Neural cell (in vitro differentiated cells): Measurements from ENCODE around the gene DNAJB9. TPM values are rescaled to one million over a fixed set of nuclear protein-coding genes. Genes with fewer than 3 reads are reported as not detected.

Experiments
- H2AFZ ChIP-seq: fragments of 200-600, 300-800 bp; sonication (generic), shearing (Covaris generic); 2 replicates; pipeline ENCODE4 v1.6.0; 2014; ENCODE audit warnings: low read depth, mild to moderate bottlenecking, antibody characterized with exemption, low read length, moderate library complexity
- H3F3A ChIP-seq: fragments of 200-600 bp; shearing (Covaris generic); 2 replicates; pipeline ENCODE4 v1.6.1; 2016; ENCODE audit warnings: mild to moderate bottlenecking, moderate library complexity, mixed read lengths, antibody characterized with exemption, low read length; ENCODE audit not compliant: insufficient read depth, poor library complexity, severe bottlenecking
- H3K27ac ChIP-seq: fragments of 200-600, 300-800 bp; sonication (generic), shearing (Covaris generic); 2 replicates; pipeline ENCODE4 v1.5.1; 2014; ENCODE audit warnings: mild to moderate bottlenecking, low read length, moderate library complexity
- H3K27me3 ChIP-seq: fragments of 300-800, 200-600 bp; sonication (generic), shearing (Covaris generic); 2 replicates; pipeline ENCODE4 v1.6.0; 2014; ENCODE audit warnings: mild to moderate bottlenecking, low read depth, low read length, moderate library complexity; ENCODE audit not compliant: insufficient read depth
- H3K36me3 ChIP-seq: fragments of 300-800, 200-600 bp; sonication (generic), shearing (Covaris generic); 2 replicates; pipeline ENCODE4 v1.5.1; 2014; ENCODE audit warnings: mild to moderate bottlenecking, antibody characterized with exemption, low read length, moderate library complexity; ENCODE audit not compliant: insufficient read depth
- H3K4me2 ChIP-seq: fragments of 300-800, 200-600 bp; sonication (generic), shearing (Covaris generic); 2 replicates; pipeline ENCODE4 v1.6.0; 2014; ENCODE audit warnings: mild to moderate bottlenecking, low read length
- H3K4me3 ChIP-seq: fragments of 300-800, 200-600 bp; sonication (generic), shearing (Covaris generic); 2 replicates; pipeline ENCODE4 v1.5.1; 2014; ENCODE audit warnings: mild to moderate bottlenecking, low read length, moderate library complexity
- H3K79me2 ChIP-seq: fragments of 200-600 bp; shearing (Covaris generic); replicated peaks from 2 replicates; pipeline ENCODE4 v1.6.0; 2014; ENCODE audit warnings: mild to moderate bottlenecking, low read length, moderate library complexity; ENCODE audit not compliant: insufficient read depth
- H3K9ac ChIP-seq: fragments of 300-800, 200-600 bp; sonication (generic), shearing (Covaris generic); 2 replicates; pipeline ENCODE4 v1.6.1; 2016; ENCODE audit warnings: mild to moderate bottlenecking, low read length, mixed read lengths
- H3K9me2 ChIP-seq: fragments of 200-600 bp; shearing (Covaris generic); 2 replicates; pipeline ENCODE4 v1.6.1; 2016; ENCODE audit warnings: mild to moderate bottlenecking, low read length, mixed read lengths; ENCODE audit not compliant: insufficient read depth
- H3K9me3 ChIP-seq: fragments of 200-600, 300-800 bp; sonication (generic), shearing (Covaris generic); 2 replicates; pipeline ENCODE4 v1.6.1; 2016; ENCODE audit warnings: mild to moderate bottlenecking, mixed run types, low read length, moderate library complexity, mixed read lengths
- H4K20me1 ChIP-seq: fragments of 200-600 bp; shearing (Covaris generic); 2 replicates; pipeline ENCODE4 v1.6.1; 2016; ENCODE audit warnings: mild to moderate bottlenecking, mixed run types; ENCODE audit not compliant: insufficient read depth
- EP300 ChIP-seq: fragments of 450-650 bp; conservative IDR thresholded peaks from 2 replicates; pipeline ENCODE4 v1.6.1; 2014; ENCODE audit warnings: antibody characterized with exemption, mild to moderate bottlenecking, moderate library complexity; ENCODE audit not compliant: poor library complexity, severe bottlenecking
- EZH2 ChIP-seq: fragments of 200-600, 300-800 bp; shearing (Covaris generic), sonication (generic); IDR thresholded peaks from 2 replicates; pipeline ENCODE4 v1.6.1; 2014; ENCODE audit warnings: antibody characterized with exemption, low read length, borderline replicate concordance, mild to moderate bottlenecking; ENCODE audit not compliant: insufficient read depth, poor library complexity, severe bottlenecking
- MXI1 ChIP-seq: fragments of 450-650 bp; conservative IDR thresholded peaks from 2 replicates; pipeline ENCODE4 v1.6.1; 2014; ENCODE audit warnings: antibody characterized with exemption, mild to moderate bottlenecking; ENCODE audit not compliant: poor library complexity, severe bottlenecking
- POLR2AphosphoS5 ChIP-seq: IDR thresholded peaks from 2 replicates; pipeline ENCODE4 v1.6.1; 2012
- RAD21 ChIP-seq: fragments of 450-650 bp; conservative IDR thresholded peaks from 2 replicates; pipeline ENCODE4 v1.6.1; 2014; ENCODE audit warnings: antibody characterized with exemption, mild to moderate bottlenecking, moderate library complexity
- SMC3 ChIP-seq: fragments of 450-650 bp; conservative IDR thresholded peaks from 2 replicates; pipeline ENCODE4 v1.6.1; 2014; ENCODE audit warnings: antibody characterized with exemption, mild to moderate bottlenecking, moderate library complexity; ENCODE audit not compliant: poor library complexity
- TAF1 ChIP-seq: IDR thresholded peaks from 2 replicates; pipeline ENCODE4 v1.6.1; 2012; ENCODE audit warnings: low read depth
- polyA plus RNA-seq: library from polyadenylated mRNA; depleted of rRNA; stranded (reverse); fragments of >200 nt; gene quantifications from 2 replicates; pipeline ENCODE4 v1.2.3, GENCODE V29; 2014
- TF ChIP-seq, protein P1 (sequence below): fragments of 450-650 bp; IDR thresholded peaks from 2 replicates; pipeline ENCODE4 v1.5.1; 2014; ENCODE audit warnings: antibody characterized with exemption, mild to moderate bottlenecking, moderate library complexity; ENCODE audit not compliant: poor library complexity, severe bottlenecking
- TF ChIP-seq, protein P2 (sequence below): IDR thresholded peaks from 2 replicates; pipeline ENCODE4 v1.6.1; 2012; ENCODE audit warnings: borderline replicate concordance

DNAJB9 gene
- polyA plus RNA-seq, 1 donor from 2014 or later, result 102 TPM

DNA sequence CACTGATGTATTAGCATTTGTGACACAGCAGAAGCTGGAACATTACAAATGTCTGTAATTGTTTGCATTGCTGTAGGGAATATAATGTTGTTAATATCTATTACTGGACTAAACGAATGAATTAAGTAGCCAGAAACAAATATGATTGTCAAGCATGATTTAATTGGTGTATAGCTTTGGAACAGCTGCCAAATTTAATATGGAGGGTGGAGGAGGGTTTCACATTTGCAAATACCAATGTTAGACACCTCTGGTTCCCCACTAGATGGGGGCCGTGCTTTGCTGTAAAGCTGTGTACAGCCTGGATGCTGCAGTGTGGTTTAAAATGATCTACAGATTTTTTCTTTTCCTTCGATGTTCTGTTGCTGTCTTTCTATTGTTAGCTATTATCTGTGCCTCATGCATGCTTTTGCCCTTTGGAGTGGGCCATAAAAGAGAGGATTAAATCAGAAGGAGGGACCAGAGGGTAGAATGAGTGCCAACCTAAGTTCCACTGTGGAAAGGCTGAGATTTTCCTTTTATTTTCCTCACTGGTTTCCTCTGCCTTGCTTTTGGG is 23.1 kb downstream of the DNAJB9 start:
- no peaks in the 10 kb centered on the region for H3K79me2 ChIP-seq
- peak overlapping the region; percentile 95 for H3K27ac ChIP-seq
- H3K36me3 ChIP-seq, result no peaks in the 10 kb centered on the region
- peak overlapping the region; percentile 62 for H3K9ac ChIP-seq
- H3K4me3 ChIP-seq, result peak overlapping the region; percentile 43
- no peaks in the 10 kb centered on the region for H3K9me2 ChIP-seq
- H3K27me3 ChIP-seq, result no peaks in the 10 kb centered on the region
- TF ChIP-seq, protein P1, sequence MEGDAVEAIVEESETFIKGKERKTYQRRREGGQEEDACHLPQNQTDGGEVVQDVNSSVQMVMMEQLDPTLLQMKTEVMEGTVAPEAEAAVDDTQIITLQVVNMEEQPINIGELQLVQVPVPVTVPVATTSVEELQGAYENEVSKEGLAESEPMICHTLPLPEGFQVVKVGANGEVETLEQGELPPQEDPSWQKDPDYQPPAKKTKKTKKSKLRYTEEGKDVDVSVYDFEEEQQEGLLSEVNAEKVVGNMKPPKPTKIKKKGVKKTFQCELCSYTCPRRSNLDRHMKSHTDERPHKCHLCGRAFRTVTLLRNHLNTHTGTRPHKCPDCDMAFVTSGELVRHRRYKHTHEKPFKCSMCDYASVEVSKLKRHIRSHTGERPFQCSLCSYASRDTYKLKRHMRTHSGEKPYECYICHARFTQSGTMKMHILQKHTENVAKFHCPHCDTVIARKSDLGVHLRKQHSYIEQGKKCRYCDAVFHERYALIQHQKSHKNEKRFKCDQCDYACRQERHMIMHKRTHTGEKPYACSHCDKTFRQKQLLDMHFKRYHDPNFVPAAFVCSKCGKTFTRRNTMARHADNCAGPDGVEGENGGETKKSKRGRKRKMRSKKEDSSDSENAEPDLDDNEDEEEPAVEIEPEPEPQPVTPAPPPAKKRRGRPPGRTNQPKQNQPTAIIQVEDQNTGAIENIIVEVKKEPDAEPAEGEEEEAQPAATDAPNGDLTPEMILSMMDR, result peak; percentile 77
- TF ChIP-seq, protein P2, sequence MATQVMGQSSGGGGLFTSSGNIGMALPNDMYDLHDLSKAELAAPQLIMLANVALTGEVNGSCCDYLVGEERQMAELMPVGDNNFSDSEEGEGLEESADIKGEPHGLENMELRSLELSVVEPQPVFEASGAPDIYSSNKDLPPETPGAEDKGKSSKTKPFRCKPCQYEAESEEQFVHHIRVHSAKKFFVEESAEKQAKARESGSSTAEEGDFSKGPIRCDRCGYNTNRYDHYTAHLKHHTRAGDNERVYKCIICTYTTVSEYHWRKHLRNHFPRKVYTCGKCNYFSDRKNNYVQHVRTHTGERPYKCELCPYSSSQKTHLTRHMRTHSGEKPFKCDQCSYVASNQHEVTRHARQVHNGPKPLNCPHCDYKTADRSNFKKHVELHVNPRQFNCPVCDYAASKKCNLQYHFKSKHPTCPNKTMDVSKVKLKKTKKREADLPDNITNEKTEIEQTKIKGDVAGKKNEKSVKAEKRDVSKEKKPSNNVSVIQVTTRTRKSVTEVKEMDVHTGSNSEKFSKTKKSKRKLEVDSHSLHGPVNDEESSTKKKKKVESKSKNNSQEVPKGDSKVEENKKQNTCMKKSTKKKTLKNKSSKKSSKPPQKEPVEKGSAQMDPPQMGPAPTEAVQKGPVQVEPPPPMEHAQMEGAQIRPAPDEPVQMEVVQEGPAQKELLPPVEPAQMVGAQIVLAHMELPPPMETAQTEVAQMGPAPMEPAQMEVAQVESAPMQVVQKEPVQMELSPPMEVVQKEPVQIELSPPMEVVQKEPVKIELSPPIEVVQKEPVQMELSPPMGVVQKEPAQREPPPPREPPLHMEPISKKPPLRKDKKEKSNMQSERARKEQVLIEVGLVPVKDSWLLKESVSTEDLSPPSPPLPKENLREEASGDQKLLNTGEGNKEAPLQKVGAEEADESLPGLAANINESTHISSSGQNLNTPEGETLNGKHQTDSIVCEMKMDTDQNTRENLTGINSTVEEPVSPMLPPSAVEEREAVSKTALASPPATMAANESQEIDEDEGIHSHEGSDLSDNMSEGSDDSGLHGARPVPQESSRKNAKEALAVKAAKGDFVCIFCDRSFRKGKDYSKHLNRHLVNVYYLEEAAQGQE, result no peak
- peak; percentile 74 for TF ChIP-seq SMC3
- TF ChIP-seq TAF1, result no peak
- TF ChIP-seq POLR2AphosphoS5, result peak; percentile 11
- no peak for TF ChIP-seq EZH2
- TF ChIP-seq RAD21, result peak; percentile 85
- TF ChIP-seq EP300, result no peak
- no peak for TF ChIP-seq MXI1
- peaks cover 5% of the 10 kb centered on the region for H3F3A ChIP-seq
- H4K20me1 ChIP-seq, result no peaks in the 10 kb centered on the region
- H2AFZ ChIP-seq, result peak overlapping the region; percentile 9
- H3K9me3 ChIP-seq, result no peaks in the 10 kb centered on the region
- peak overlapping the region; percentile 52 for H3K4me2 ChIP-seq

DNA sequence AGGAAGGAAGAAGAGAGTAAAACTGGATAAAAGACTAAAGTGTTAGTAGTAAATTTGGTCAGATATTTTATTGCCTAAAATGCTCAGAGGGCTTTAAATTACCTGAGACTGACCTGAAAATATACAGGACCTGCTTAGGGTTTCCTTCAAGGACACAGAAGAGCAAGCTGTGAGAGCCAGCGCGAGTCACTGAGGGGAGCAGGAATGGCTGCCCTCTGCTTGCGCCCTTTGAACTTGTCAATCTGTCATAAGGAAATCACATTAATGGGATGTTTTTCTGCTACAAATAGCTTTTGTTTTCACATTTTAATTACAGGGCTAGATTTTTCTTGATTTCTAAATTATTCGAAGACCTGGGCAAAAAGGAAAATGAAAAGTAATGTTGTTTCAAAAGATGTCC is 26.9 kb downstream of the DNAJB9 start:
- no peaks in the 10 kb centered on the region for H3K9me2 ChIP-seq
- no peak overlapping the region for H3K9ac ChIP-seq
- H3K27ac ChIP-seq, result peak overlapping the region; percentile 97
- H4K20me1 ChIP-seq, result no peaks in the 10 kb centered on the region
- H3K36me3 ChIP-seq, result no peaks in the 10 kb centered on the region
- peaks cover 3% of the 10 kb centered on the region for H3K79me2 ChIP-seq
- no peaks in the 10 kb centered on the region for H3K9me3 ChIP-seq
- H3F3A ChIP-seq, result peaks cover 16% of the 10 kb centered on the region
- H2AFZ ChIP-seq, result no peak overlapping the region
- no peak for TF ChIP-seq TAF1
- no peak for TF ChIP-seq EZH2
- no peak for TF ChIP-seq POLR2AphosphoS5
- TF ChIP-seq SMC3, result no peak
- TF ChIP-seq, protein P2, result no peak
- no peak for TF ChIP-seq EP300
- no peak for TF ChIP-seq MXI1
- TF ChIP-seq RAD21, result no peak
- no peak overlapping the region for H3K4me2 ChIP-seq
- H3K27me3 ChIP-seq, result no peaks in the 10 kb centered on the region
- no peak overlapping the region for H3K4me3 ChIP-seq
